Measurements from ENCODE around the gene ZG16B. TPM values are rescaled to one million over a fixed set of nuclear protein-coding genes. Genes with fewer than 3 reads are reported as not detected.

The ZG16B gene
- total RNA-seq, 1 donor from 2014 or later, result not detected

- ATAC-seq (no peak), DNase-seq (ENCODE audit: low spot score) (no peak)
Measured at GRCh38 chr16:2859686-2860265, 29.7 kb downstream of the ZG16B start.

GRCh38 chr16:2860826-2861567 lies 30.9 kb downstream of the ZG16B start:
- no peak for DNase-seq (ENCODE audit: low spot score)
- no peak for ATAC-seq

- ATAC-seq (no peak), DNase-seq (ENCODE audit: low spot score) (no peak)
Measured at GRCh38 chr16:2865651-2866050, 35.5 kb downstream of the ZG16B start.

- ATAC-seq (no peak), DNase-seq (ENCODE audit: low spot score) (no peak)
Measured at GRCh38 chr16:2866431-2866830, 36.3 kb downstream of the ZG16B start.

- DNase-seq (ENCODE audit: low spot score), result no peak
- no peak for ATAC-seq
Measured at GRCh38 chr16:2867661-2867986, 37.5 kb downstream of the ZG16B start.

GRCh38 chr16:2867987-2868789 lies 38.1 kb downstream of the ZG16B start:
- DNase-seq (ENCODE audit: low spot score), result peak; percentile 88

GRCh38 chr16:2871926-2872325 lies 41.8 kb downstream of the ZG16B start:
- ATAC-seq (no peak), DNase-seq (ENCODE audit: low spot score) (no peak)

More at GRCh38 chr16:2867987-2868789, 38.1 kb downstream of the ZG16B start:
- peak; percentile 98 for ATAC-seq

GRCh38 chr16:2874032-2874911 lies 44.2 kb downstream of the ZG16B start:
- no peak for DNase-seq (ENCODE audit: low spot score)
- ATAC-seq, result no peak

GRCh38 chr16:2874912-2875362 lies 44.8 kb downstream of the ZG16B start:
- ATAC-seq (peak; percentile 100), DNase-seq (ENCODE audit: low spot score) (peak; percentile 78)

- DNase-seq (ENCODE audit: low spot score) (no peak), ATAC-seq (no peak)
Measured at GRCh38 chr16:2879854-2880508, 49.9 kb downstream of the ZG16B start.

Other genes with a start within 250 kb of the ZG16B start
- 7.8 TPM for gene KCTD5, start 147.8 kb upstream of the ZG16B start, total RNA-seq
- gene PRSS27, start 110.1 kb upstream of the ZG16B start, total RNA-seq, result 0.45 TPM
- gene SRRM2, start 77.7 kb upstream of the ZG16B start, total RNA-seq, result 378 TPM
- gene ELOB, start 53.0 kb upstream of the ZG16B start, total RNA-seq, result 117 TPM
- not detected for gene PRSS33, start 42.7 kb upstream of the ZG16B start, total RNA-seq
- gene PRSS41, start 31.8 kb upstream of the ZG16B start, total RNA-seq, result not detected
- gene PRSS21, start 13.1 kb upstream of the ZG16B start, total RNA-seq, result not detected
- gene PRSS22, start 27.9 kb downstream of the ZG16B start, total RNA-seq, result 0.70 TPM
- 5.9 TPM for gene FLYWCH2, start 52.9 kb downstream of the ZG16B start, total RNA-seq
- 18.8 TPM for gene FLYWCH1, start 81.6 kb downstream of the ZG16B start, total RNA-seq
- not detected for gene KREMEN2, start 134.0 kb downstream of the ZG16B start, total RNA-seq
- gene PAQR4, start 139.0 kb downstream of the ZG16B start, total RNA-seq, result 1.5 TPM
- 0.98 TPM for gene PKMYT1, start 150.1 kb downstream of the ZG16B start, total RNA-seq
- gene CLDN9, start 182.6 kb downstream of the ZG16B start, total RNA-seq, result 1.5 TPM
- gene CLDN6, start 187.9 kb downstream of the ZG16B start, total RNA-seq, result 0.96 TPM
- gene TNFRSF12A, start 190.1 kb downstream of the ZG16B start, total RNA-seq, result 4.3 TPM
- 11.2 TPM for gene HCFC1R1, start 193.6 kb downstream of the ZG16B start, total RNA-seq
- 9.6 TPM for gene THOC6, start 193.7 kb downstream of the ZG16B start, total RNA-seq
- 0.58 TPM for gene BICDL2, start 206.6 kb downstream of the ZG16B start, total RNA-seq
- gene MMP25, start 216.3 kb downstream of the ZG16B start, total RNA-seq, result 0.96 TPM
- gene IL32, start 235.3 kb downstream of the ZG16B start, total RNA-seq, result 172 TPM